Measurements from ENCODE around the gene CHGA. TPM values are rescaled to one million over a fixed set of nuclear protein-coding genes. Genes with fewer than 3 reads are reported as not detected.

CHGA gene
- polyA plus RNA-seq, 2 of the 4 experiments (the other 2 are of a cell fraction) = 0.32 to 0.70 TPM

- no peak overlapping the region for H3K27ac ChIP-seq
- DNase-seq (ENCODE audit: low read depth in 1 of 2, low spot score in 1 of 2) = no peak
- H3K4me2 ChIP-seq = no peak overlapping the region
- ChIA-PET POLR2A (no interaction called here), CTCF (interaction anchor here (0.9 to 7.0 kb wide), 7 partner anchors 15 to 190 kb away, joined by 3 to 96 read pairs (median 4); no protein-coding TSS in a partner anchor)
- no peak for ATAC-seq
- no peaks in the 10 kb centered on the region for H3K9me3 ChIP-seq
- WGBS (ENCODE audit: missing lambda C conversion rate) = 89% methylated on average over 24 of the region's 24 CpGs
- no peak overlapping the region for H3K4me3 ChIP-seq
- no peak for FAIRE-seq
- peaks cover 27% of the 10 kb centered on the region for H3K4me1 ChIP-seq
- TF ChIP-seq HOXA7 (CRISPR knock-in tag; IDR thresholded peaks at IDR 0.05) = no peak
- no peak for TF ChIP-seq ZSCAN20 (CRISPR knock-in tag; IDR thresholded peaks at IDR 0.05)
- TF ChIP-seq FOSB (CRISPR knock-in tag; IDR thresholded peaks at IDR 0.05) = no peak
- no peak for TF ChIP-seq HOXB5 (CRISPR knock-in tag; IDR thresholded peaks at IDR 0.05)
- TF ChIP-seq EHMT2 (IDR thresholded peaks at IDR 0.05; ENCODE audit: low read depth) = no peak
- TF ChIP-seq CBX8 (IDR thresholded peaks at IDR 0.05) = no peak
- TF ChIP-seq CHD2 (IDR thresholded peaks at IDR 0.05; ENCODE audit: low read length, partially characterized antibody) = no peak
- TF ChIP-seq NFE2L2 (conservative IDR thresholded peaks at IDR 0.05; ENCODE audit: low read length) = no peak
- no peak for TF ChIP-seq RFX5 (IDR thresholded peaks at IDR 0.05)
- no peak for TF ChIP-seq NR3C1 (IDR thresholded peaks at IDR 0.05)
- TF ChIP-seq CBX2 (IDR thresholded peaks at IDR 0.05; ENCODE audit: borderline replicate concordance, low read depth) = no peak
- no peak for TF ChIP-seq BCL3 (IDR thresholded peaks at IDR 0.05)
- no peak for TF ChIP-seq MAX (IDR thresholded peaks at IDR 0.05)
- no peak for TF ChIP-seq TP53 (CRISPR knock-in tag; IDR thresholded peaks at IDR 0.05)
- TF ChIP-seq MYC (IDR thresholded peaks at IDR 0.05; ENCODE audit: borderline replicate concordance, low read length) = no peak
Measured at GRCh38 chr14:92949496-92950192, 26.7 kb downstream of the CHGA start.

- Histone ChIP-seq H3K4me2 (no peak overlapping the region), H3K4me3 (no peak overlapping the region), H3K27ac (no peak overlapping the region), H3K9me3 (no peaks in the 10 kb centered on the region), H3K4me1 (peaks cover 27% of the 10 kb centered on the region)
- ATAC-seq (no peak), DNase-seq (ENCODE audit: low read depth in 1 of 2, low spot score in 1 of 2) (no peak), FAIRE-seq (no peak)
- POLR2A ChIA-PET = no interaction called here
- WGBS (ENCODE audit: missing lambda C conversion rate) = 88% methylated on average over 7 of the region's 7 CpGs
- CTCF ChIA-PET = interaction anchor here (1.0 to 7.0 kb wide), 5 partner anchors 15 to 188 kb away, joined by 3 to 96 read pairs (median 4); no protein-coding TSS in a partner anchor
- TF ChIP-seq RFX5 (IDR thresholded peaks at IDR 0.05) (no peak), NPAS2 (CRISPR knock-in tag; IDR thresholded peaks at IDR 0.05; ENCODE audit: borderline replicate concordance) (no peak), ELK1 (IDR thresholded peaks at IDR 0.05; ENCODE audit: low read depth, low read length) (no peak), EHF (CRISPR knock-in tag; IDR thresholded peaks at IDR 0.05) (no peak), ZSCAN20 (CRISPR knock-in tag; IDR thresholded peaks at IDR 0.05) (no peak), NFE2L2 (conservative IDR thresholded peaks at IDR 0.05; ENCODE audit: low read length) (no peak), ZNF302 (CRISPR knock-in tag; IDR thresholded peaks at IDR 0.05) (no peak), SREBF2 (IDR thresholded peaks at IDR 0.05) (no peak), MAZ (IDR thresholded peaks at IDR 0.05; ENCODE audit: borderline replicate concordance, low read depth, low read length) (no peak), MAX (IDR thresholded peaks at IDR 0.05) (no peak), CTCF (IDR thresholded peaks at IDR 0.05) (no peak)
Measured at GRCh38 chr14:92950193-92950540, 27.2 kb downstream of the CHGA start.
